ENCODE measurements around the gene TOX4.
"Not testable (repeated sequence)": the region's sequence is repeated elsewhere in the genome, so short reads cannot be mapped to it uniquely, and the experiment has no call there.

Gene TOX4

DNA sequence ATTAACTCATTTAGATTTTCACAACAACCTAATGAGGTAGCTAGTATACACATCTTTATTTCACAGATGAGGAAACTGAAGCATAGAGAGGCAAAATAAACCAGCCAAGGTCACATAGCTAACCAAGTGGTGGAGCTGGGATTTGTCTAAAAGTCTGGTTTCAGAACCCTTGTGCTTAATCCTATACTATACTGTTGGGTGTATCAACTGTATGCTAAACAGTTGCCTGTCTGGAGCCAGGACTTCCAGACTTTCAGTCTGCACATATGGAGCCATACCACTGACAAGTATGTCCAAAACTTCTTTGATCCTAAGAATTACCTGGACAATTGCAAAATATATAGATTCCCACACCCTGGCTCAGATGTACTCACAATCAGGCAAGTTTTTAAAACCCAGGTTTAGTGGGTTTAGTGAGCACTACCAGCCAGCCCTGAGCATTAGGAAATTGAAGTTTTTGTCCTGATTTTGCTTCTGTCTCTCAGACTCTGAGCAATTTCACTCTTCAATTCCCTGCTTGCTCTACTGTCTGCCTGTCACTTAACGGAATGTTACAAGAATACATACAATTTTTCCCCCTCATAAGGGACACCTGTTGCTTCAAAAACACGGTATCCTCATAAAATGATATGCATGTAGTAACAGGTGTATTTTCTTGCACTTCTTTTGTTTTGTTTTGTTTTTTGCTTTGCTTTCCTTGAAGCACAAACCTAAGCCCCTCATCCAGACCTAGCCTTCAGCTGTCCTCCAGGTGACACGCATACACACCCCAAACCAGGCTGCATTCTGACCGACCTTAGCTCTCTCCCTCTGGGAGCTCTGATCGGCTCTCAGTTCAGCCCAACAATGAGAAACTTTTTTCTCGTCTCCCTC, 58.8 kb downstream of the TOX4 start:
- DNase-seq, result no peak

DNA sequence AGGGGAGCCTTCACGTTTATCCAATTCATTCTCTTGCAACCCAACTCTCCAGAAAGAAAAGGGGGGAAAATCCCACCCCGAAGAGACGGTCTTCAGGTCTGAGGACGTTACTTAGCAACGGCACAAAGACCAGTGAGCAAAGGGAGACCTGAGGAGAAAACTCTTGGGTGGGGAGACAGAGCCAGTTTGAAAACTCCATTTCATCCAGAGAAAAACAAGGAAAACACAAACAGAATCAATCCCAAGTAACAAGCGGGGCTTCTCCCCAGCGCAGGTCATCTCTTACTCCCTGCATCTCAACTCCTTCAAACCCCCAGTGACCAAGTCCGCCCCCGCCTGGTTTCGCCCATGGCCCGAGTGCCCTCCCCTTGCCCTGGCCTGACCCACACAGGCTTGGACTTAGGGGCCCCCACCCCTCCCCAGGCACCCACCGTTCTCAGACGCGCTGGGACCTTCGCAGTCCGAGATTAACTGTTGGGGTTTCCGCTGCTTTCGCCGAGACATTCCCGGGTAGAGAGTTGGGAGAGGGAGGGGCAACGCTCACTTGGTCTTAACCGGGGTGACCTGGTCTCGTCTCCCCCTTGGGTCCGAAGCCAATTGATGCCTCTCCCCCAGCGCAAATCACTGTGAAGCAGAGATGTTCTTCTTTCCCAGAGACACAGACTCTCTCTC, 59.6 kb downstream of the TOX4 start:
- no peak for DNase-seq

DNA sequence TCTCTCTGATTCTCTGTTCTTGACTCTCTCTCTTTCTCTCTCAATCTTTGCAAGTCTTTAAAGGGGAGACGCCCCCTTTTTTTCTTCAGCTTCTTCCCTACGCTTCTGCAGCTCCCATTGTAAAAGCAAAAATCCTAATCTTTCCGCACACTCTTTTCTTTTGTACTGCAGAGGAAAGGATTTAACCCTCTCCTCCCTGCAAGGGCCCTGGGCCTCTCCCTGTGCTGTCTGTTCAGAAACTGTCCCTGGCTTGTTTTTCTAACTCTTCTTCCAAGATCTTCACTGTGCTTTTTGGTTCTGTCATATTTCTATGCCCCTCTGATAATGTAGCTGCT, 60.1 kb downstream of the TOX4 start:
- no peak for DNase-seq

DNA sequence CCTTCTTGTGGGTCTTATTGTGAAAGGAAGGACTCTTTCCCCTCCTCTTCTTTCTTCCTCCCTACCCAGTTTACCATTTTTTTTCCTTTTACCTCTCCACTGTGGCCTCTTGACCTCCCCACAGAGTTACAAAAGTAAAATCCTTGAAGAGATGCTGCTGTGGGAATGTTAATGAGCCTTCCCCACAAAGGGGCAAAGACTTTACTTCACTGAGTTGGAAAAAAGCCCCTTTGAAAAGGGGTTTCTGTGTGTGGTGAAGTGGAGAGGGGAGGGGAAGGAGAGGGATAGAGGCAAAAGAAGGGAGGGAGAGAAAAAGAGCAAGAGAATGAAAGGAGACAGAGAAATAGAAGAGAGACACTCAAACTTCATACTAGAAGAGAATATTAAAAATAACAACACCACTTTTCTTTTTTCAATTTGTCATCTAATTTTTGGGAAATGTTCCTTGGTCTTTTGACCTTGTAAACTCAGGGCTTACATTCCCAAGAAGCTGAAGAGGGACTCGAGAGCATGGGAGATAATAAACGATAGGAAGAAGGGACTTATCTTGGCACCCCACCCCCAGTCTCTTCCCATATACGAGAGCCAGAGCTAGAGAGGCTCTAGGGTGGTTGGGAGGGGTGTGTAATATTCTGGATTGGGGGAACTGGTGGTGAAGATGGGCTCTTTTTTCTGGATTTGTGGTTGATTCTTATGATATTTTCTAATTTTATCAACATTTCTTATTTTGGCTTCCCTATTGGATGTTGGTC, 62.4 kb downstream of the TOX4 start:
- no peak for DNase-seq

DNA sequence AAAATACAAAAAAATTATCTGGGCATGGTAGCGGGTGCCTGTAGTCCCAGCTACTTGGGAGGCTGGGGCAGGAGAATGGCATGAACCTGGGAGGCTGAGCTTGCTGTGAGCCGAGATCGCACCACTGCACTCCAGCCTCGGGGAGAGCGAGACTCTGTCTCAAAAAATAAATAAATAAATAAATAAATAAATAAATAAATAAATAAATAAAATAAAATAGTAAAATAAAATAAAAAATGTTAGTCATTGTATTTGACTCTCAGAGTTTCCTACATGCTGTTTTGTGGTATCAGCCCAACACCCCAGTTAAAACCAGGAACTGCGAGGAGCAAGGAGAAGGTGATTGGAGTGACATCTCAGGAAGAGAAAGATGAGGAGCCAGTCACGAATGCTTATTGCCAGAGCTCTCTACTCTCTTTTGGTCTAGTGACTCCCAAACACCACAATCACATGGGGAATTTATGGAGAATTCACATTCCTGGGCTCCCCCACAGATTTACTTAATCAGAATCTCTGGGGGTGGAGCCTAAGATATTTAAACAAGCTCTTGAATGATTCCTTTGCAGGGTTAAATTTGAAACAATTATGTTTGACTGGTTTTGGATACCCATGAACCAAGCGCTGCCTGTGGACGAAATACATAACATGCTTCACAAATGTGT, 64.5 kb downstream of the TOX4 start:
- DNase-seq, result no peak

DNA sequence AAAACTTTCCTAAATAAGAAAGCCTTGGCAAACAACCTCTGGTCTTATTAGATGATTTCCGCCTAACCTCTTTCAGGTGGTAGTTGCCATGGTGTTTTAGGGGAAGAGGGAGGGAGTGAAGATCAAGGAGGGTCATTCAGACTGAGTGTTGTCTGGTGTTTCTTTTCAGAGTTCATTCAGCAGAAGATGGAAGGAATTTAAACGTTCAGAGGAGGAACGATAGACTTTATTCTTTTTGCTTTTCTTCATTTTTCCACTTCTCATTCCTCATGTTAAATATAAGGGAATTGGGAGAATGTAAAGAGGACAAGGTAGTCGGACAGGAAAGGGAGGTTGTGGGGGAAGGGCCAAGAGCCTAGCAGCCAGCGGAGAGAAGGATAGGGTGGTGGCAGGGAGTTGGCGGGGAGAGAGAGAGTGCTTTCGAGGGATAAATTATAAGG, 66.5 kb downstream of the TOX4 start:
- no peak for DNase-seq

DNA sequence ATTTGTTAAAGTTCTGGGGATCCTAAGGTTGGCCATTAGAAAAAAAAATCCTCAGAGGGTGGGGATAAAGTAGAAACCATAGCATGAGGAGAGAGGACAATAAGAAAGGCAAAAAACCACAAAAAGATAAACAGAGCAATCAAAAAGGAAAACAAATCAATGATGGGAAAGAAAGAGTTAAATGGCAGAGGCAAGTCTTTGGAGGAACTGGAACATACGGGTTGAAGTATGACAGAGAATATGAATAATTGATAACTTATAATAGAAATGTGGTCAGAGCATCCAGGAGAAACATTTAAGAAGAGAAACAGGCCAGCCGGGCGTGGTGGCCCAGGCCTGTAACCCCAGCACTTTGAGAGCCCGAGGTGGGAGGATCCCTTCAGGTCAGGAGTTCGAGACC, 67.0 kb downstream of the TOX4 start:
- no peak for DNase-seq

DNA sequence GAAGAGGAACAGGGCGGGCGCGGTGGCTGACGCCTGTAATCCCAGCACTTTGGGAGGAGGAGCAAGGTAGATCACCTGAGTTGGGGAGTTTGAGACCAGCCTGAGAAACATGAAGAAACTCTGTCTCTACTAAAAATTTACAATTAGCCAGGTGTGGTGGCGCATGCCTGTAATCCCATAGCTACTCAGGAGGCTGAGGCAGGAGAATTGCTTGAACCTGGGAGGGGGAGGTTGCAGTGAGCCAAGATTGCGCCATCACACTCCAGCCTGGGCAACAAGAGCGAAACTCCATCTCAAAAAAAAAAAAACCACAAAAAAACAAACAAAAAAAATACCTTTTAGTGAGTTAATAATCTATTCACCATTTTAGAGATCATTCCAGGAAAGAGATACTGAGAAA, 67.6 kb downstream of the TOX4 start:
- DNase-seq, result not testable (repeated sequence)

Measured in MV-4-11 (cell line).